ENCODE data around the gene ADAMTS15. TPM values are rescaled to one million over a fixed set of nuclear protein-coding genes. Genes with fewer than 3 reads are reported as not detected.

Gene ADAMTS15
- total RNA-seq, 3 donors from 2014 or later, result not detected

- ATAC-seq (no peak), DNase-seq (no peak)
- H3K4me1 Mint-ChIP-seq (ENCODE audit: low read depth), result no peaks in the 10 kb centered on the region
Measured at GRCh38 chr11:130480711-130481140, 32.3 kb downstream of the ADAMTS15 start.

GRCh38 chr11:130483124-130483523, 34.7 kb downstream of the ADAMTS15 start:
- no peak for DNase-seq
- H3K36me3 Mint-ChIP-seq (ENCODE audit: insufficient read depth), result no peaks in the 10 kb centered on the region
- ATAC-seq, result no peak
- no peaks in the 10 kb centered on the region for H3K4me1 Mint-ChIP-seq (ENCODE audit: low read depth)
- H3K4me3 Mint-ChIP-seq, result no peak overlapping the region
- H3K9me3 Mint-ChIP-seq, result no peaks in the 10 kb centered on the region
- H3K27me3 Mint-ChIP-seq (ENCODE audit: low read depth), result no peaks in the 10 kb centered on the region

More at GRCh38 chr11:130480711-130481140, 32.3 kb downstream of the ADAMTS15 start:
- Mint-ChIP-seq H3K36me3 (ENCODE audit: insufficient read depth) (no peaks in the 10 kb centered on the region), H3K4me3 (no peak overlapping the region), H3K27me3 (ENCODE audit: low read depth) (no peaks in the 10 kb centered on the region), H3K9me3 (no peaks in the 10 kb centered on the region)

DNA sequence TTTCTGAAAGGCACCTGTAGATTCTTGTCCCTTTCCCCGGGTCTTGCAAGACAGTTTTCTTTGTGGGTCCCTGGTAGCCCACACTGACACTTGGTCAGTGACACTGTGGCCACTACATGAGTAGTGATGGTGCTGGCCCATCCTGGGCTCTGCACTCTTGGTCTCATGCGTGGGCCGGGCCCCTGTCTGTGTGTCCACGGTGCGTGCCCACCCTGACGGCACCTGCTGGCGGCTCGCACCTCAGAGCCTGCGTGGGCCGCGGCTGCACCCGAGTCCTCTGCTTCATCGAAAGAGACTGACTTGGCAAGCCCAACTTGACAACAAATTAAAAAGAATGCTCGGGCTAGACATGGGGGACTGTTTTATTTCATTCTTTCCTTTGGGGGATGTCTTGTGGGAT, 37.5 kb downstream of the ADAMTS15 start:
- no peaks in the 10 kb centered on the region for H3K27me3 Mint-ChIP-seq (ENCODE audit: low read depth)
- H3K36me3 Mint-ChIP-seq (ENCODE audit: insufficient read depth), result no peaks in the 10 kb centered on the region
- ATAC-seq, result no peak
- H3K9me3 Mint-ChIP-seq, result no peaks in the 10 kb centered on the region
- H3K4me3 Mint-ChIP-seq, result no peak overlapping the region
- H3K4me1 Mint-ChIP-seq (ENCODE audit: low read depth), result no peaks in the 10 kb centered on the region
- DNase-seq, result no peak

DNA sequence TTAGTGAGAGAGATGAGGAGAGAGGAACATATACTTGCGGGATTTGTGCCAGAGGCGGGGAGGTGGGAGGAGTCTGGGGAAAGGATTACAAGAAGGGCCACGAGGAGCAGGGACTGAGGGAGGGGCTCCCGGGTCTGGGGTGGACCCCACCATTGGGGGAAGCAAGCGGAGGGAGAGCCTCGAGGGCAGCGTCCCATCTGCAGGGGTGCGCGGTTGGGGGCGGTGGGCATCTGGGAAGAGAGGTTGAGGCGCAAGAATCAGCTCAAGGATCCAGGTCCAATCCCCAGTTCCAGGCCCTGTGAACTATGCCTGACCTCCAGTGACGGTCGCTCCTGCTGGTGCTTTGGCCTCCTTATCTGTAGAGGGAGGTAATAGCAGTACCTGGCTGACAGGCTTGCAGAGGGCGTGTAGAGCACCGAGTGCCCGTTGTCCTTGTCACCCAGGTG, 38.0 kb downstream of the ADAMTS15 start:
- ATAC-seq, result no peak

DNA sequence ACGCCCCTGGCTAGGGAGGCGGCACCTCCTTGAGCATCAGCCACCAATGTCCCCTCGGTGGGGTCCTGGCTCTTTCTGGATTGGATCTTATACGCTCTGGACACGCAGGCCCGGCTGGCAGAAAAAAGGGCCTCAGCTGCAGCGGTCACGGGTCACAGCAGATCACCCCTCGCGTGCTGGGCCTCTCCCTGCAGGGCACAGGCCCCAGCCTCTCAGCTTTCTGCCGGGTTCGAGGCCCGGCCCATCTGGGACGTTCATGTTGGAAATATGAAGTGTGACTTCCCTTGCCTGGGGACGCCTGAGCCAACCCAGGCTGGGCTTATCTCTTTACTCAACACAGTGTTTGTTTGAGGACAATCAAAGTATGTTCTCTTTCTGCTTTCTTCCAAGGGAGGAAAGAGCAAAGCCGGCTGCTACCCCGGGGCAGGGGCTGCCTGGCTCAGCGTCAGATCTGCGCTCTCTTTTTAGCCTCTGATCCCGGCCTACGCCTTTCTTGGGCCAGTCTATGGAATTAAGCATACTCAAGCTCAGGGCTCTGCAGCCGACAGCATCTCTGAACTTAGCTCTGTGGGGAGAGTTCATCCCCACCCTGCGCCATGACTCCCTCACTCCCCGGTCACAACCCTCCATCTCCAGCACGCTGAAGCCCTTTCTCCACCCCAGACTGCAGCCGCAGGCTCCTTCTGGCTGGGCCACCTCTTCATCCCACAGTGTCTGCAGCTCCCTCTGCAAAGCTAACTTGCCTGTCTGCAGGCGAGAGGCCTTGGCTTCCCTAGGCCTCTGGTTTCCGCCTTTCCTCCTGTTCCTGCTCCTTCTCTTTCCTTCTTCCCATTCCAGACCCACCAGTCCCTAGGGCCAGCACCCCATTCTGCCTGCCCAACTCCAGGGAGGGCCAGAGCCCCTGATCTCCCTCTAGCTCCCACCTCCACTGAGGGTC, 38.8 kb downstream of the ADAMTS15 start:
- no peaks in the 10 kb centered on the region for H3K27me3 Mint-ChIP-seq (ENCODE audit: low read depth)
- DNase-seq (no peak), ATAC-seq (no peak)
- no peaks in the 10 kb centered on the region for H3K9me3 Mint-ChIP-seq
- no peaks in the 10 kb centered on the region for H3K36me3 Mint-ChIP-seq (ENCODE audit: insufficient read depth)
- H3K4me3 Mint-ChIP-seq, result no peak overlapping the region
- H3K4me1 Mint-ChIP-seq (ENCODE audit: low read depth), result no peaks in the 10 kb centered on the region

More for the DNA sequence above, 38.0 kb downstream of the ADAMTS15 start:
- no peaks in the 10 kb centered on the region for H3K4me1 Mint-ChIP-seq (ENCODE audit: low read depth)
- H3K36me3 Mint-ChIP-seq (ENCODE audit: insufficient read depth), result no peaks in the 10 kb centered on the region
- no peak for DNase-seq
- no peak overlapping the region for H3K4me3 Mint-ChIP-seq
- no peaks in the 10 kb centered on the region for H3K27me3 Mint-ChIP-seq (ENCODE audit: low read depth)
- no peaks in the 10 kb centered on the region for H3K9me3 Mint-ChIP-seq

DNA sequence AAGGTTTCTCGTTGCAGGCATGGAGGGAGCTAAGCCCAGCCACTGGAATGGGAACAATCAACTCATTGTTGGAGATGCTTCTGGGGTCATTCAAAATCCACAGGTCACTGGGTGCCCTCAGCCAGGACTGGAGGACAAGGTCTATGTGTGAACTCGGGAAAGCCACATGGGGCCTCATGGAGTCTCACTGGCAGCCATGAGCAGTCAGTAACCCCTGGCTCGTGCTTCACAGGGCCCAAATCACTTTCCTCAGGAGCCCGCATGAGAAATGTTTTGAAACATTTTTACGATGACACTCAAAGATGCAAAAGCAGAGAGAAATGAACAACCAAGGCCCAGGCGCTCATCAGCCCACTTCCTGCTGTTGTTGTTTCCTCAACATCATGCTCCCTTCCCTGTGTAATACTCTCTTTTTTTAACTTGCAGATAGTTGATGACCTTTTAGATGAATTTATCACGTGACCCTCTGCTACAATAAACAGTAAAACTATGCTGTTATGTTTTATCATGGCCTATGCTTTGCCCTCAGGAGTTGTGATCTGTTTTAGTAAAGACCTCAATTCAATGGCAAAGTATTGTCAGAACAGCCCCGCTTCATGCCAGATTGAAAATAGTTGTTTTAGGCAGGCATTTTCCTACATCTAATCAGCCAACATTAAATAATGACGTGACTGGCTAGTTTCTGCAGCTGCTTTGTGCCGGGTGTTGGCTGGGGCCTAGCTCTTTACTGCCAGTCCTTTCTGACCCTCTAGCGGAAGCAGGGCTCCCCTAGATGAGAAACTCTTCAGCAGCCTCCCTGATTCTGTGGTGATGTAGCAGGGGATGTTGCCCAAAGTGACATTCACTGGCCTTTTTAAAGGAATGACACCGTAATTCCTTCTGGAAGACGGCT, 39.7 kb downstream of the ADAMTS15 start:
- no peak overlapping the region for H3K4me3 Mint-ChIP-seq
- ATAC-seq (no peak), DNase-seq (no peak)
- no peaks in the 10 kb centered on the region for H3K36me3 Mint-ChIP-seq (ENCODE audit: insufficient read depth)
- no peaks in the 10 kb centered on the region for H3K27me3 Mint-ChIP-seq (ENCODE audit: low read depth)
- no peaks in the 10 kb centered on the region for H3K4me1 Mint-ChIP-seq (ENCODE audit: low read depth)
- no peaks in the 10 kb centered on the region for H3K9me3 Mint-ChIP-seq

DNA sequence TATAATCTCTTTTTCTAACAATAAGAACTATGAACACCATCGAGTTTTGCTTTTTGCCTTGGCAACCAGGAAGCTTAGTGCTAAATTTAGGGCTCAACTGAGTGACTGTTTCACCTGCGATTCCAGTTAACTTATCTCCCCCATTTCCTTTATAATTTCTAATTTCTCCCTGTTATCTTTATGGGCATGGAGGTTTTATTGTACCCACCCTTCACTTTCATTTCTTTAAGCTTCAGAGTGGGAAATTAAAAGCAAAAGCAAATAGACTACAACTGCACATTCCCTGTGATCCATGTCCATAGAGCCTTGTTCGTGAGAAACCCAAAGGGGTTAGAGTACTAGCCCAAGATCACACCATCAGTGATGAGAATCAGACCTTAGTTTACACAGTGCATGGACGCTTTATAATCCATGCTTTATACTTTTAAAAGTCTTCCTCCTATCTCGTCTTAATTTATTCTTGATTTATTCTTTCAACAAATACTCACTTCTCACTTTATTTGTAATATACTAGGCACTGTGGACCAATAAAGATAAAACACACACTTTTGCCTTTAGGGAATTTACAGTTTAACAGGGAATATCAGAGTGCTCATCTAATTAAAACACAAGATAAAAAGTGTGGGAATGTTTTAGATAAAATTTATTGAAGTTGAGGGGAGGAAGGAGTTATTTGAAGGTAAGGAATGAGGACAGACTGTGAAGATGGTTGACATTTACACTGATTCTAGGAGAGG, 40.6 kb downstream of the ADAMTS15 start:
- H3K27me3 Mint-ChIP-seq (ENCODE audit: low read depth), result no peaks in the 10 kb centered on the region
- H3K4me3 Mint-ChIP-seq, result no peak overlapping the region
- no peak for DNase-seq
- H3K9me3 Mint-ChIP-seq, result no peaks in the 10 kb centered on the region
- no peak for ATAC-seq
- H3K4me1 Mint-ChIP-seq (ENCODE audit: low read depth), result no peaks in the 10 kb centered on the region
- H3K36me3 Mint-ChIP-seq (ENCODE audit: insufficient read depth), result no peaks in the 10 kb centered on the region

DNA sequence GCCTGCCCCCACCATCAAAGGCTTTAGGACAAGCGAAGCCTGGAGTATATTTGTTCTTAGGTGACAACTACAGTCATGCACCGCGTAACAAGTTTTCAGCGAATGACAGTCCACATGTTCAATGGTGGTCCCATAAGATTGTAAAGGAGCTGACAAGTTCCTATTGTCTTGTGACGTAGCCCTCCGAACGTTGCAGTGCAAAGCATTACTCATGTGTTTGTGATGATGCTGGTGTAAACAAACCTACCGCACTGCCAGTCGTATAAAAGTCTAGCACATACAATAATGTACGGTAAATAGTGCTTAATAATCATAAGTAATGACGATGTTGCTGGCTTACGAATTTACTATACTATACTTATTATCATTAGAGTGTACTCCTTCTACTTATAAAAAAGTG, 41.3 kb downstream of the ADAMTS15 start:
- ATAC-seq, result no peak
- DNase-seq, result no peak
- no peak overlapping the region for H3K4me3 Mint-ChIP-seq

GRCh38 chr11:130490682-130491449, 42.4 kb downstream of the ADAMTS15 start:
- H3K4me1 Mint-ChIP-seq (ENCODE audit: low read depth), result no peaks in the 10 kb centered on the region
- H3K36me3 Mint-ChIP-seq (ENCODE audit: insufficient read depth), result no peaks in the 10 kb centered on the region
- ATAC-seq (no peak), DNase-seq (no peak)
- H3K4me3 Mint-ChIP-seq, result no peak overlapping the region
- no peaks in the 10 kb centered on the region for H3K27me3 Mint-ChIP-seq (ENCODE audit: low read depth)
- no peaks in the 10 kb centered on the region for H3K9me3 Mint-ChIP-seq

More for the DNA sequence above, 41.3 kb downstream of the ADAMTS15 start:
- no peaks in the 10 kb centered on the region for H3K9me3 Mint-ChIP-seq
- no peaks in the 10 kb centered on the region for H3K4me1 Mint-ChIP-seq (ENCODE audit: low read depth)
- no peaks in the 10 kb centered on the region for H3K36me3 Mint-ChIP-seq (ENCODE audit: insufficient read depth)
- no peaks in the 10 kb centered on the region for H3K27me3 Mint-ChIP-seq (ENCODE audit: low read depth)

- DNase-seq (no peak), ATAC-seq (no peak)
- peaks cover 6% of the 10 kb centered on the region for H3K27me3 Mint-ChIP-seq (ENCODE audit: low read depth)
- no peaks in the 10 kb centered on the region for H3K9me3 Mint-ChIP-seq
- H3K4me3 Mint-ChIP-seq, result no peak overlapping the region
- no peaks in the 10 kb centered on the region for H3K36me3 Mint-ChIP-seq (ENCODE audit: insufficient read depth)
- H3K4me1 Mint-ChIP-seq (ENCODE audit: low read depth), result no peaks in the 10 kb centered on the region
Measured at GRCh38 chr11:130498181-130498580, 49.7 kb downstream of the ADAMTS15 start.

GRCh38 chr11:130499828-130500227, 51.4 kb downstream of the ADAMTS15 start:
- Mint-ChIP-seq H3K9me3 (peaks cover 5% of the 10 kb centered on the region), H3K36me3 (ENCODE audit: insufficient read depth) (no peaks in the 10 kb centered on the region), H3K4me1 (ENCODE audit: low read depth) (no peaks in the 10 kb centered on the region), H3K27me3 (ENCODE audit: low read depth) (peaks cover 8% of the 10 kb centered on the region), H3K4me3 (no peak overlapping the region)
- DNase-seq (no peak), ATAC-seq (no peak)

- no peaks in the 10 kb centered on the region for H3K36me3 Mint-ChIP-seq (ENCODE audit: insufficient read depth)
- ATAC-seq, result no peak
- no peak for DNase-seq
- peaks cover 24% of the 10 kb centered on the region for H3K9me3 Mint-ChIP-seq
- no peaks in the 10 kb centered on the region for H3K4me1 Mint-ChIP-seq (ENCODE audit: low read depth)
- H3K4me3 Mint-ChIP-seq, result no peak overlapping the region
- peaks cover 8% of the 10 kb centered on the region for H3K27me3 Mint-ChIP-seq (ENCODE audit: low read depth)
Measured at GRCh38 chr11:130504317-130504716, 55.9 kb downstream of the ADAMTS15 start.

GRCh38 chr11:130508913-130509312, 60.5 kb downstream of the ADAMTS15 start:
- Mint-ChIP-seq H3K4me1 (ENCODE audit: low read depth) (no peaks in the 10 kb centered on the region), H3K36me3 (ENCODE audit: insufficient read depth) (no peaks in the 10 kb centered on the region), H3K9me3 (peaks cover 24% of the 10 kb centered on the region), H3K4me3 (no peak overlapping the region), H3K27me3 (ENCODE audit: low read depth) (peaks cover 8% of the 10 kb centered on the region)
- DNase-seq (no peak), ATAC-seq (no peak)

Data from activated T-cell treated with anti-CD3 and anti-CD28 coated beads, Interleukin-2, amount 50 U/mL, for 4 hours (primary cell).